ENCODE results near the gene SEPHS1. TPM values are rescaled to one million over a fixed set of nuclear protein-coding genes. Genes with fewer than 3 reads are reported as not detected.
"Not testable (repeated sequence)": the region's sequence is repeated elsewhere in the genome, so short reads cannot be mapped to it uniquely, and the experiment has no call there.

Gene SEPHS1, protein sequence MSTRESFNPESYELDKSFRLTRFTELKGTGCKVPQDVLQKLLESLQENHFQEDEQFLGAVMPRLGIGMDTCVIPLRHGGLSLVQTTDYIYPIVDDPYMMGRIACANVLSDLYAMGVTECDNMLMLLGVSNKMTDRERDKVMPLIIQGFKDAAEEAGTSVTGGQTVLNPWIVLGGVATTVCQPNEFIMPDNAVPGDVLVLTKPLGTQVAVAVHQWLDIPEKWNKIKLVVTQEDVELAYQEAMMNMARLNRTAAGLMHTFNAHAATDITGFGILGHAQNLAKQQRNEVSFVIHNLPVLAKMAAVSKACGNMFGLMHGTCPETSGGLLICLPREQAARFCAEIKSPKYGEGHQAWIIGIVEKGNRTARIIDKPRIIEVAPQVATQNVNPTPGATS
- 39.6 TPM in 2 replicates for total RNA-seq
- polyA plus RNA-seq (2012): 42.2 TPM

DNA sequence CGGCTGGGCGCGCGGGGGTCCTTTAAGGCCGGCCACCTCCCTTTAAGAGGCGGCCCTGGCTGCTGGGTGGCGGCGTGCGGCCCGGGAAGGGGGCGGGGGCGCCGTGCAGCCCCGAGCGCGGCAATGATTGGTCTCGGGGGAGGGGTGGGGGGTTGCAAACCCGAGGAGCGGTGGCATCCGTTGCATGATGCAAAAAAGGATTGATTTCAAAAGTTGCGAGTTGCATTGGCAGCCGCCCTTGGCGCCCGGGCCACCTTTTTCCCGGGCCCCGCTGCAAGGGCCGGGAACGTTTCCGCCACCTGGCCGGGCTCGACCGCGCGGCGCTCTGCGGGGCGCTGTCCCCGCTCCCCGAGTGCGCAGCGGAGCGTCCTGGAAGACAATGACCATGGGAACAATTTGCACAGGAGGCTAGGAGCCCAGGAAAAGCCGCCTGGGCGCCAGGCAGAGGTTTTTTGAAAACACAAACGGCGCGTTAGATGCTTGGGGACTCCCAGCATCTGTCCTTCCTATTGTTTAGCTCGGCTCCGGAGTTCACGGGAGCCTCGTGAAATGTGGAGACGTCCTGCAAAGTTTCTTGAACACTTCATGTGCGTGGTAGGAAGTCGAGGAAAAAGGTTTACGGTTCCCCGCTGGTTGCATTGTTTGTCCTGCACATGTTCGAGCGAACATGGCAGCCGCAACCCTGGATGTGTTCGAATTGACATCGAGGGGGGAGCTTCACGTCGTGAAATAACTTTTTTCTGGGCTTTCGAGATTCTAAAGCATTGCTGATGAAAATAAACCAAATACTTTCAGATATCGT, at the start of gene SEPHS1:
TSS of gene SEPHS1 (minus strand) at position 78 of the 802 bp plus-strand sequence. CDS start 3,343 bp downstream, outside the sequence.
- peak; percentile 81 for DNase-seq (ENCODE audit: low read depth)

DNA sequence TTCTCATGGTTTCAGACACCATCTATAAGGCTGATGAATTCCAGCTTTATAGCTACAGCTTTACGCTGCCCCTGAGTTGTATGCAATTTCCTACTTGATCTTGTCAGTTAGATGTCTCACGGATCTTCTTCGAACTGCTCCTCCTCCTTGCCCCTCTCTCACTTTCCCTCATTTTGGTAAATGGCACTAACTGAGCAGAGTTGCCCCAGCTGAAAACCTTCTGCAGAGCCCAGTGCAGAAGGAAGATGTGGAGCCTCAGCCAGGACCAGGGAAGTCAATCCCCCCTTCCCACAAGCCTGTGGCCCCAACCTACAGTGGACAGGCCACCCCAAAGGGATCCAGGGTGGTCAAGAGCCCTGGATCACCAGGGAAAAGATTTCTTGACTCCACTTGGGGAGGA, 49.0 kb upstream of the SEPHS1 start:
- DNase-seq (ENCODE audit: low read depth): no peak

DNA sequence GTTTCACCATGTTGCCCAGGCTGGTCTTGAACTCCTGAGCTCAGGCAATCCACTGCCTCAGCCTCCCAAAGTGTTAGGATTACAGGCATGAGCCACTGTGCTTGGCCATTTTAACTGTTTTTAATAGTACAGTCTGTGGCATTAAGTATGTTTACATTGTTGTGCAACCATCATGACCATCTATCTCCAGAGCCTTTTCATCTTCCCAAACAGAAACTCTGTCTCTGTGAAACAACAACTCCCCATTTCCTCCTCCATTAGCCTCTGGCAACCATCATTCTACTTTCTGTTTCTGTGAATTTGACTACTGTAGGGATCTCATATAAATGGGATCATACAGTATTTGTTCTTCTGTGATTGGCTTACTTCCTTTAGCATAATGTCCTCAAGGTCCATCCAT, 48.3 kb upstream of the SEPHS1 start:
- no peak for DNase-seq (ENCODE audit: low read depth)

DNA sequence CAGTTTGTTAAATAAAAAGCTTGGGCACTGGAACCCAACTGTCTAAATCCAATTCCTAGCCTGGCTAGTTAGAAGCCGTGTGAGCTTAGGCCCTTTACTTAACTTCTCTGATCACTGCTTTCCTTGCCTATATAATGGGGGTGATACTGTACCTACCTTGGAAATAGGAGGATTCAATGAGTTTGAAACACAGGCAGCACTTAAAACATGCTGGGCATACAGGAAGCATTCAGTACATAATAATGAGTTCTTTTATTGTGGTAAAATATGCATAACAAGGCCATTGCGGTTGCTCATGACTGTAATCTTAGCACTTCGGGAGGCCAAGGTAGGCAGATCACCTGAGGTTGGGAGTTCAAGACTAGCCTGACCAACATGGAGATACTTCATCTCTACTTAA, 47.4 kb upstream of the SEPHS1 start:
- DNase-seq (ENCODE audit: low read depth): no peak

DNA sequence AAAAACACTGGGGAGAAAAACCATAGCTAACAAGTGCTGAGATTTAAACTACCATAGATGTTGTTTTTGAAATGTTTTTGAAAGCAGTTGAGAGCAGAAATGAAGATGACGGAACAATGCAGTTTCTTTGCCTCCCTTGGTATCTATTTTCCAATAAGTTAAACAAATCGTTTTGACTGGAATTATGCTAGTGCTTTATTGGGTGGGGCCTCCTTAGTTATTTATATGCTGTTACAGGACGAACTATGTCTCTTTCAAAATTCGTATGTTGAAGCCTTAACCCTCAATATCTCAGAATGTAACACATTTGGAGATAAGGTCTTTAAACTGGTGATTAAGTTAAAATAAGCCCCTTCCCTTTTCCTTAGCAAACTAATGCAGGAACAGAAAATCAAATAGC, 45.5 kb upstream of the SEPHS1 start:
- no peak for DNase-seq (ENCODE audit: low read depth)

DNA sequence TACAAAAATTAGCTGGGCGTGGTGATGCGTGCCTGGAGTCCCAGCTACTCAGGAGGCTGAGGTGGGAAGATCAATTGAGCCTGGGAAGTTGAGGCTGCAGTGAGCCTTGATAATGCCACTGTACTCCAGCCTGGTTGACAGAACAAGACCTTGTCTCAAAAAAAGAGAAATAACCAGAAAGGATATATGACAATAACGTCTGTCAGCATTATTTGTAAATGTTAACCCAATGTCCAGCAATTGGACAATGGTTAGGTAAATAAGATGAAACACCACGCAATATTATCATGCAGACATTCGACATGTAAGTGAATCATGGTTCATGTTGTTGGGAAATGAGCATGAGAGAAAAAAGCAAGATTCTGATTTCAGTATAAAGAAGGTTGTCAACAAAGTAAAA, 44.6 kb upstream of the SEPHS1 start:
- DNase-seq (ENCODE audit: low read depth): no peak

DNA sequence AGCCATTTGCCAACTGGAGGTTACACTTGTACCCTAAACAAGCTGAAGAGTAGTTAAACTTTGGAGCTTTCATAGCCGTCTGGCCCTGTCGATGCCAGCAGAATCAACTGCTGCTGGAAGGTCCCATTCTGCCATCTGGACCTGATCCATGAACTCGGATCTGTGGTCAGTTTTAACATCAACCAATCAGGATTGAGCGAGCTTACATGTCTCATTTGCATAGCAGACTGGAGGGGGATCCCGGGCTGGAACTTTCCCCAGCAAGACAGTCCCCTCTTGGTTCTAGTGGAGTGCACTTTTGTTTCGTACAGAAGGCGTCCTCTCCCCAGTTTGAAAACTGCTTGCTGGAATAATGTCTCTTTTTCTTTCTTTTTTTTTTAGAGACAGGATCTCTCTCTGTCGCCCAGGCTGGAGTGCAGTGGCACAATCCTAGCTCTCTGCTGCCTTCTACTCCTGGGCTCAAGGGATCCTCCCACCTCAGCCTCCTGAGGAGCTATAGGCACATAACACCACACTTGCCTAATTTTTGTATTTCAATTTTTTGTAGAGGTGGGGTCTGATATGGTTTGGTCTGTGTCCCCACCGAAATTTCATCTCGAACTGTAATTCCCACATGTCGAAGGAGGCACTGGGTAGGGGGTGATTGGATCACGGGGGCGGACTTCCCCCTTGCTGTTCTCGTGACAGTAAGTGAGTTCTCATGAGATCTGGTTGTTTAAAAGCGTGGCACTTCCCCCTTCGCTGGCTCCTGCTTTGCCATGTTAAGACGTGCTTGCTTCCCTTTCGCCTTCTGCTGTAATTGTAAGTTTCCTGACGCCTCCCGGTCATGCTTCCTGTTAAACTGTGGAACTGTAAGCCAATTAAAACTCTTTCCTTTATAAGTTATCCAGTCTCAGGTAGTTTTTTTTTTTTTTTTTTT, 42.8 kb upstream of the SEPHS1 start:
- no peak for DNase-seq (ENCODE audit: low read depth)

DNA sequence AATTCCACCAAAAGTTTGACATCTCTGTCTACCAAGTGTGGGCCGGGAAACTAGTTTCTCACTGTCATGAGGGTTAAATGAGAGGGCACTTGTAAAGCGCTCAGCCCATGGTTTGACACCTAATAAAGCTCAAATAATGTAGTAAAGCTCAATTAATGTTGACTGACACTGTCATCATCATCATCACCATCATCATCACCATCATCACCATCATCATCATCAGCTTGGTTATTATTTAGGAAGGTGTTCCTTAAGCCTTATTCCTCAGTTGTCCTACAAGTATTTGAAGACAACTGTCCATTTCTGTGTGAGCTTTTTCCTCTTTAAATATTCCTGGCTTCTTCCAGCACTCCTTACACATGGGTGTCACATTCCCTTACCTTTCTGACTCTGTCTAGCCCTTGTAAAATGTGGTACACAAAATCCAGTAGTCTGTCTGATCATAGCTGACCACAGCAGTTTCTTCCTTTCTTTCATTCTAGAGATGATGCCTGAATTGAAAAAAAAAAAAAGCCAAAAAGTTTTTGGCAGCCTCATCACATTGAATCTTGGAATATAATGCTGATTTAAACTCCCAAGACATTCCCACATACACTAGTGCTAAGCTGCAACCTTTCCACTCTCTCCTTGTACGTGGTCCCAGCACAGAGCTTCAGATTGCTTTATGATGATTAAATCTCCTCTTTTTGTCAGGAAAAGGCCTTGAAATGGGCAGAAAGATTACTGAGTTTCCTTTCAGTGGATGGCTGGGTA, 40.6 kb upstream of the SEPHS1 start:
- no peak for DNase-seq (ENCODE audit: low read depth)

DNA sequence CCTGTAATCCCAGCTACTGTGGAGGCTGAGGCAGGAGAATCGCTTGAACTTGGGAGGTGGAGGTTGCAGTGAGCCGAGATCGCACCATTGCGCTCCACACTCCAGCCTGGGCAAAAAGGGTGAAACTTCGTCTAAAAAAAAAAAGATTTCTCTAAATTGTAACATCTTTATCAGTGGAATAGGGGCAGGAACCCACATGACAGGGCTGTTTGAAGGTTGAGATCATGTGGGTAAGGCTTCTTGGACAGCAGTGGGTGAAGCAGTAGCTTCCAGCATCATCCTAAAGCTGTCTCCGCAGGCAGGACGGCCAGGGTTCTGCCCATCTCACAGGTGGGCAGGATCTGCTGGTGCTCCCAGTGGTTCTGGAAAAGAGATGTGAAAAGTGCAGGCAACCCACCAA, 37.9 kb upstream of the SEPHS1 start:
- no peak for DNase-seq (ENCODE audit: low read depth)

DNA sequence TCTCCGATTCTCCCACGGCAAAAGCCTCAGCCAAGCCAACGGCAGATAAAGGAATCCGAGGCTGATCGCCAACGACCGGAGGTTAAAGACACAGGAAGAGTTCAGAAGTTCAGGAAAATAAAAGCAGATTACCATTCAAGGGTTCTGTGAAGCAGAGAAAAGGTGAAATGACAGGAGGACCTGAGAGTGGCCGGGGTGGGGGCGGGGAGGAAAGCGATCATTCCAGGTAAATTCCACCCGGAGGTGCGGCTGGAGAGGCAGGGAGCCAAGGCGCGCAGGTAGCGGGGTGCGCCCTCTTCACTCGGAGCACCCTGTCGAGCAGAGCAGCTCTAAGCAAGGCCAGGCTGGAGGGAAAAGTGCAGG, 35.3 kb upstream of the SEPHS1 start:
- DNase-seq (ENCODE audit: low read depth): no peak

DNA sequence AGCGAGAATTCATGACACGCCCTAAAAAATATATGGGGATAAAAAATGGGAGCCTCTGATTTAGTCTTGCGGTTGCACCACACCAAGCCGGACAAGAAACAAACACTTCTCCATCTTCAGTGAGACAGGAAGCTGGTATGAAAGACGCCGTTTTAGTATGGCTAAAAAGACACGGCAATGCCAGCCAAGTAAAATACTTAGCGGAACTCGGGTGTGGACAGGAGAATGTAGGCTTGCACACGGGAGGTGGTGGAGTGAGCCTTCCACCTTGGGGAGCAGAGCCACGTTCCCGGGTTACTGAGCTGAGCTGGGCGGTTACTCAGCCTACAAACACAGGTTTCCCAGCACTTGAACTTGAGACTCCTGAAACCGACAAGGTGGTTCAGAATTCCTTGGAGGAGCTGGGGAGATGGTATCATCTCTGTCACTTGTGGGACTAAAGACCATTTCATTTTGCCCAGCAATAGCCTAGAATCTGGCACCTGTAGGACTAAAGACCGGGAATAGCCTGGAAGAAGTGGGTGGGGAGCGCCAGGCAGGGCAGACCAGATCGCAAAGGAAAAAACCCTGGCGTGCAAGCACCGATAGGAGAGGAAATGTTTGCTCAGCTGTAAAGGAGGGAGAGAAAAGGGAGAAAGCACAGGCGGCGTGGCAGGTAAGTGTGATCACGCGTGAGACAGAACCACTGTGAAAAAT, 34.8 kb upstream of the SEPHS1 start:
- no peak for DNase-seq (ENCODE audit: low read depth)

DNA sequence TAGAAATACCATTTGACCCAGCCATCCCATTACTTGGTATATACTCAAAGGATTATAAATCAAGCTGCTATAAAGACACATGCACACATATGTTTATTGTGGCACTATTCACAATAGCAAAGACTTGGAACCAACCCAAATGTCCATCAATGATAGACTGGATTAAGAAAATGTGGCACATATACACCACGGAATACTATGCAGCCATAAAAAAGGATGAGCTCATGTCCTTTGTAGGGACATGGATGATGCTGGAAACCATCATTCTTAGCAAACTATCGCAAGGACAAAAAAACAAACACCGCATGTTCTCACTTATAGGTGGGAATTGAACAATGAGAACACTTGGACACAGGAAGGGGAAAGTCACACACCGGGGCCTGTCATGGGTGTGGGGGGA, 31.0 kb upstream of the SEPHS1 start:
- DNase-seq (ENCODE audit: low read depth): not testable (repeated sequence)

DNA sequence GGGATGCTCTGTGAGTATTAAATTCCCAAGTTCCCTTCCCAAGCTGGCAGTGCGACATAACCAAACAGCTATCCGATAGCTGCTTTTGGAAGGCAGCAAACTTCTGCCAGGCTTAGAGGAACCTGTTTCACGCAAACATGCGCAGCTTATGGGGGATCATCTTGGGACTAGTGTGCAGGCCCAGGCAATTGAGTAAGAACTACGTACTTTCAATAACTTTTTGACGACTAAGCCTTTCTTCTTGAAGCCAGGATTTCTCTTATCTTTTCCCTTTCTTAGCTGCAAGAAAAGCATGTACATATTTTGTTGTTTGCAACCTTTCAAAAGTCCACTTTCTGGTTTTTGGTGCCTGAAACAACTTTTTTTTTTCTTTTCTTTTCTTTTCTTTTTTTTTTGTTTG, 28.7 kb upstream of the SEPHS1 start:
- no peak for DNase-seq (ENCODE audit: low read depth)

DNA sequence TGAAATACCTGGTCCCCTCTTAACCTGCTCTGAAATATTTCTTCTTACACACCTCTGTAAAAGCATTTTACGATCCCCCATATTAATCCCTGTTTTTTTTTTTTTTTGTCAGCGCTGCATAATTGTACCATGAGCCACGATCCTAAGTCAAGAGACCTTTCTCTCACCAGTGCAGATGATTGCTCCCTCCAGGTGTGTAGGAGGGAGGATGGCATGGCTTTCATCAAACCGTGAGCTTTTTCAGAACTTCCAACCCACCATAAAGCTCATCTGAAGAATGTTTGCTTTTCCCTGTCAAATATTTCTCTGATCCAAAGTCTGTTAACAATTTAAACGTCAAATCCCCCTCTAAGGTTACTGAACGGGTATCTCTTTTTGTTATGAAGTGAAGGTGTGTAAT, 28.2 kb upstream of the SEPHS1 start:
- DNase-seq (ENCODE audit: low read depth): no peak

DNA sequence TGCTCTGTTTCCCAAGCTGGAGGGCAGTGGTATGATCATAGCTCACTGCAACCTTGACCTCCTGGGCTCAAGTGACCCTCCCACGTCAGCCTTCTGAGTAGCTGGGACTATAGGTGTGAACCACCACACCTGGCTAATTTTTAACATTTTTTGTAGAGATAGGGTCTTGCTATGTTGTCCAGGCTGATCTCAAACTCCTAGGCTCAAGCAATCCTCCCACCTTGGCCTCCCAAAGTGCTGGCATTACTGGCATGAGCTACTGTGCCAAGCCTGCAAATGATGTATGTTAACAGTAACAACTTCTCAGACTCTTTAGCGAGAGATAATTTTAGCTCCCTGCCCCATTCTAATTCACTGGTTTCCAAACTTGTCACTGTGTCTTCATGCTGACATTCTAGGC, 27.7 kb upstream of the SEPHS1 start:
- no peak for DNase-seq (ENCODE audit: low read depth)

DNA sequence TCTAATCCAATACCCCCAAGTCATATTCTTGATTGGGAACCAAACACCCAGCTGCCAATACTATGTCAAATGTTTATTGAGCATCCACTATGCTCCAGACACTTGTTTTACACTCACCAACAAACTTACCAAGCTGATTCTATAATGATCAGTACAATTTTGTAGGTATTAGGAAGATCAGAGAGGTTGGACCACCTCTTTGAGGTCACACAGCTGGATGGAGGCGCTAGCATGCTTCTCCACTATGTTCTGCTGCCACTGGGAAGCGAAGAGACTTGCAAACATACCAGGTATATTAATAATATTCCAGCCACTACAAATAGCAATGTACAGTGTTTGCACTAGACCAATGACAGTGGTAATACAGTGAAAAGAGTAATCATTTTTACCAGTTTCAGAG, 25.6 kb upstream of the SEPHS1 start:
- DNase-seq (ENCODE audit: low read depth): no peak

DNA sequence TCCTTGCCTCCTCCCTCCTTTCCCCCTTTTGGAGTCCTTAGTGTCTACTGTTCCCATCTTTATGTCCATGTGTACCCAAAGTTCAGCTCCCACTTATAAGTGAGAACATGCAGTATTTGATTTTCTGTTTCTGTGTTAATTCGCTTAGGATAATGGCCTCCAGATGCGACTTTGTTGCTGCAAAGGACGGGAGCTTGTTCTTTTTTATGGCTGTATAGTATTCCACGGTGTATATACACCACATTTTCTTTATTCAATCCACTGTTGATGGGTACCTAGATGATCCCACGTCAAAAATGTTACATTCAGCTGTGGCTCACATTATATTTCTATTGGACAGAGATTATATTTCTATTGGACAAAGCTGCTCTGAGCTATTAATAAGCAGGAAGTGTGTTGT, 24.4 kb upstream of the SEPHS1 start:
- DNase-seq (ENCODE audit: low read depth): no peak

DNA sequence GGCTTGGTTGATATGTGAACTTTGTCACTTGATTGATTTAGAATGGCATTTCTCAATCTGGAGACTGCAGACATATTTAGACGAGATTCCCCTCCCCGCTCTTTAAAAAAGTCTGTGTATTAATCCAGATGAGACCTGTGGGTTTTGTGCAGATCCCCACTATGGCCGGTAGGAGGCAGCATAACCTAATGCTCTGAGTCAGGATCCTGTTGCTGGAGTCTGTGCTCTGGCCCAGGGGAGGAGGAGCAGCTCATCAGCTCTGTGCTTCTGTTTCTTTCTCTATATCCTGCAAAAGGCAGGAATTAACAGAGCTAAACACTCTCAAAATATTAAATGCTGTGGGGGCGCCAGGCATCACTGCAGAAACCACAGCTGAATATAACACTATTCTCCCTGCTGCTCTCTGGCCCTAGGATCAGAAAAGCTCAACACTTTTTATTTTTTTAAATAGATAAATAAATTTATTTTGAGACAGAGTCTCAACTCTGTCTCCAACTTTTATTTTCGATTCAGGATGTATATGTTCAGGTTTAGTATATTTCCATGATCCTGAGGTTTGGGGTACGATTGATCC, 23.9 kb upstream of the SEPHS1 start:
- DNase-seq (ENCODE audit: low read depth): peak; percentile 95

DNA sequence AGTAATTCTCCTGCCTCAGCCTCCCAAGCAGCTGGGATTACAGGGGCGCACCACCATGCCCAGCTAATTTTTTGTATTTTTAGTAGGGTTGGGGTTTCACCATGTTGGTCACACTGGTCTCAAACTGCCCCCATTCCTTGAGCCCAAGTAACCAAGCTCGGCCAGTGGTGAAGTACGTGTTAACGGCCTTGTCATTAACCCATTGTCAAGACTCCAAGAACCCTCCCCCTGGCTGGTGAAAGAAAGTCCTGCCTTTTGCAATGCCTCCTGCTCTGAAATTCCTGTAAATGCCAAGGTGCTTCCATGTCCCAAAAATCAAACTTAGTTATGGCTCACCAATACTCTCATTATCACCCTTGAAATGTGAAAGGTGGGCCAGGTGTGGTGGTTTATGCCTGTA, 18.8 kb upstream of the SEPHS1 start:
- no peak for DNase-seq (ENCODE audit: low read depth)

DNA sequence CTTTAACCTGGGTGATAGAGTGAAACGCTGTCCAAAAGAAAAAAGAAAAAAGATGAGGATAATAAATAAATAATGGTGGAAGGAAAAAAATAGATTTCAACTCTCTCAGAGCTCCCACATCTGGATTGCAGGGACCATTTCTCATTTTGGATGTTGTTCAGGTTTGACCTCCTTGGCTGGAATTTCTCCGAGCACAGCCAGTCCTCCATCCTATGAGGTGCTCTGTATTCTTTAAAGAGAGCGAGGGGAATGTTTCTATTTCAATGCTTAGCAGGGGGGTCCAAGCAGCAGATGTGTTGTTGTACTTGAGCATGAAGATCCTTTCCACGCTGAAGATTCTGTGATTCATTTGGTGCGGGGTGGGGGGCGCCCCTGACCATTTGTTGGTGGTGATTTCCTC, 17.7 kb upstream of the SEPHS1 start:
- no peak for DNase-seq (ENCODE audit: low read depth)
